B cell (primary cell): ENCODE measurements around the gene ERGIC1.

Experiments
- CTCF ChIP-seq: fragments of 200-600 bp; IDR thresholded peaks from one replicate; pipeline ENCODE4 v1.8.0; 2022; ENCODE audit warnings: antibody characterized with exemption, mild to moderate bottlenecking
- EZH2 ChIP-seq: IDR thresholded peaks from 2 replicates; pipeline ENCODE4 v1.6.1; 2012; ENCODE audit warnings: borderline replicate concordance, low read depth, mild to moderate bottlenecking, moderate library complexity, low read length; ENCODE audit not compliant: insufficient read depth, poor library complexity, severe bottlenecking

- TF ChIP-seq CTCF (no peak), EZH2 (no peak)
Measured at GRCh38 chr5:172797771-172798191, 36.3 kb upstream of the ERGIC1 start.
